RWPE1 (cell line): Measurements from ENCODE around the gene SLC8B1.

ENCODE experiments used
- CTCF ChIA-PET: fragments of 350-600 bp; sonication (Branson Sonifier 250); formaldehyde crosslinking; extraction: SDS; loops from one replicate; lab custom pipeline; 2021; lab: Yijun Ruan, JAX
- POLR2A ChIA-PET: fragments of 400-600 bp; formaldehyde crosslinking; extraction: SDS; loops from one replicate; lab custom pipeline; 2020; ENCODE audit warnings: antibody characterized with exemption; ENCODE audit not compliant: low non-redundant PET; lab: Yijun Ruan, JAX
- DNase-seq: peaks from one replicate; pipeline ENCODE4 v3.0.0; 2012; ENCODE audit warnings: low spot score
- H3K27ac ChIP-seq: fragments of 450-650 bp; 2 replicates; pipeline ENCODE4 v1.5.1; 2017
- CTCF ChIP-seq: fragments of 450-650 bp; conservative IDR thresholded peaks from 2 replicates; pipeline ENCODE4 v1.5.1; 2017; ENCODE audit warnings: low read depth, mild to moderate bottlenecking

The SLC8B1 gene

GRCh38 chr12:113278633-113279032, 56.3 kb downstream of the SLC8B1 start:
- no peak for DNase-seq
- ChIA-PET CTCF (no interaction called here), POLR2A (no interaction called here)
- no peak overlapping the region for H3K27ac ChIP-seq
- TF ChIP-seq CTCF, result no peak

- CTCF ChIA-PET, result no interaction called here
- no peak for TF ChIP-seq CTCF
- DNase-seq, result no peak
- POLR2A ChIA-PET, result interaction anchor here (0.5 kb wide), 1 partner anchor 58 kb away, joined by 3 read pairs; no protein-coding TSS in a partner anchor
- no peak overlapping the region for H3K27ac ChIP-seq
Measured at GRCh38 chr12:113278141-113278540, 56.8 kb downstream of the SLC8B1 start.

- DNase-seq, result no peak
- ChIA-PET CTCF (no interaction called here), POLR2A (interaction anchor here (0.5 kb wide), 1 partner anchor 58 kb away, joined by 3 read pairs; no protein-coding TSS in a partner anchor)
- TF ChIP-seq CTCF, result no peak
- H3K27ac ChIP-seq, result peak overlapping the region; percentile 5
Measured at GRCh38 chr12:113277511-113277910, 57.4 kb downstream of the SLC8B1 start.

- DNase-seq, result no peak
- TF ChIP-seq CTCF, result no peak
- H3K27ac ChIP-seq, result peak overlapping the region; percentile 5
- POLR2A ChIA-PET, result no interaction called here
- CTCF ChIA-PET, result no interaction called here
Measured at GRCh38 chr12:113276946-113277500, 57.9 kb downstream of the SLC8B1 start.

- CTCF ChIA-PET, result no interaction called here
- no peak overlapping the region for H3K27ac ChIP-seq
- DNase-seq, result no peak
- TF ChIP-seq CTCF, result no peak
- POLR2A ChIA-PET, result no interaction called here
Measured at GRCh38 chr12:113276306-113276705, 58.6 kb downstream of the SLC8B1 start.

- ChIA-PET CTCF (no interaction called here), POLR2A (no interaction called here)
- TF ChIP-seq CTCF, result no peak
- no peak overlapping the region for H3K27ac ChIP-seq
- DNase-seq, result no peak
Measured at GRCh38 chr12:113274848-113275247, 60.1 kb downstream of the SLC8B1 start.
